Liver (tissue), 9 donors: ENCODE measurements around the gene MDM4. TPM values are rescaled to one million over a fixed set of nuclear protein-coding genes. Genes with fewer than 3 reads are reported as not detected.

Experiments
- DNase-seq: peaks from one replicate; pipeline ENCODE4 v3.0.0-alpha.2; 2017; ENCODE audit warnings: low spot score
- H3K27ac ChIP-seq, 2 donors: one replicate each; pipeline ENCODE4 v1.7.0; 2013; ENCODE audit warnings: inconsistent platforms in 2 of 2, low read length in 2 of 2, control low read depth in 1 of 2, low read depth in 1 of 2, mild to moderate bottlenecking in 1 of 2
- H3K27me3 ChIP-seq, 4 donors: one replicate each; pipeline versions ENCODE4 v1.6.1 to v1.7.0; 2013; ENCODE audit warnings: low read length in 3 of 4, inconsistent platforms in 1 of 4, mild to moderate bottlenecking in 1 of 4, moderate library complexity in 1 of 4; ENCODE audit not compliant: control insufficient read depth in 4 of 4, insufficient read depth in 4 of 4
- H3K36me3 ChIP-seq, 4 donors: one replicate each; pipeline versions ENCODE4 v1.6.1 to v1.7.0; 2013; ENCODE audit warnings: low read length in 3 of 4, mild to moderate bottlenecking in 3 of 4, low read depth in 1 of 4, moderate library complexity in 1 of 4; ENCODE audit not compliant: control insufficient read depth in 4 of 4, insufficient read depth in 3 of 4
- H3K4me1 ChIP-seq, 4 donors: one replicate each; pipeline versions ENCODE4 v1.6.1 to v1.7.0; 2013; ENCODE audit warnings: low read length in 3 of 4, mild to moderate bottlenecking in 3 of 4, moderate library complexity in 1 of 4; ENCODE audit not compliant: control insufficient read depth in 4 of 4, insufficient read depth in 4 of 4
- H3K4me3 ChIP-seq, 3 donors: one replicate each; pipeline versions ENCODE4 v1.6.1 to v1.7.0; 2013; ENCODE audit warnings: low read length in 3 of 3, control low read depth in 1 of 3, low read depth in 1 of 3, mild to moderate bottlenecking in 1 of 3
- H3K9ac ChIP-seq, 2 donors: one replicate each; pipeline ENCODE4 v1.7.0; 2013; ENCODE audit warnings: low read length in 2 of 2, mild to moderate bottlenecking in 2 of 2, moderate library complexity in 2 of 2, control low read depth in 1 of 2, low read depth in 1 of 2
- H3K9me3 ChIP-seq, 4 donors: one replicate each; pipeline versions ENCODE4 v1.6.1 to v1.7.0; 2013; ENCODE audit warnings: low read length in 3 of 4; ENCODE audit not compliant: control insufficient read depth in 4 of 4
- ATF3 ChIP-seq: IDR thresholded peaks from 2 replicates; pipeline ENCODE4 v1.6.1; 2016; ENCODE audit warnings: antibody characterized with exemption
- CTCF ChIP-seq: fragments of 150-350 bp; IDR thresholded peaks from 2 replicates; pipeline ENCODE4 v1.5.1; 2017; ENCODE audit warnings: improper control_type of control experiment, low read depth, low read length; ENCODE audit not compliant: missing input control
- EGR1 ChIP-seq, 2 donors: IDR thresholded peaks; 2 replicates each; pipeline ENCODE4 v1.6.1; 2016 to 2018; ENCODE audit warnings: antibody characterized with exemption in 2 of 2, low read depth in 2 of 2
- FOXA1 ChIP-seq: IDR thresholded peaks from 2 replicates; pipeline ENCODE4 v1.6.1; 2016; ENCODE audit warnings: antibody characterized with exemption
- FOXA2 ChIP-seq: IDR thresholded peaks from 2 replicates; pipeline ENCODE4 v1.6.1; 2016; ENCODE audit warnings: antibody characterized with exemption
- GABPA ChIP-seq, 2 donors: IDR thresholded peaks in 1 of 2; conservative IDR thresholded peaks in 1 of 2; 2 replicates each; pipeline ENCODE4 v1.6.1; 2016; ENCODE audit warnings: antibody characterized with exemption in 2 of 2, mild to moderate bottlenecking in 1 of 2, moderate library complexity in 1 of 2
- HNF4A ChIP-seq, 2 donors: conservative IDR thresholded peaks; 2 replicates each; pipeline ENCODE4 v1.6.1; 2016; ENCODE audit warnings: antibody characterized with exemption in 2 of 2, mild to moderate bottlenecking in 2 of 2
- HNF4G ChIP-seq: IDR thresholded peaks from 2 replicates; pipeline ENCODE4 v1.6.1; 2016; ENCODE audit warnings: antibody characterized with exemption
- JUND ChIP-seq, 2 donors: IDR thresholded peaks; 2 replicates each; pipeline ENCODE4 v1.6.1; 2016; ENCODE audit warnings: antibody characterized with exemption in 2 of 2
- MAX ChIP-seq: IDR thresholded peaks from 2 replicates; pipeline ENCODE4 v1.6.1; 2016; ENCODE audit warnings: antibody characterized with exemption
- NR2F2 ChIP-seq: IDR thresholded peaks from 2 replicates; pipeline ENCODE4 v1.6.1; 2016; ENCODE audit warnings: antibody characterized with exemption
- RAD21 ChIP-seq, 2 donors: IDR thresholded peaks; 2 replicates each; pipeline ENCODE4 v1.6.1; 2016; ENCODE audit warnings: antibody characterized with exemption in 2 of 2, mild to moderate bottlenecking in 2 of 2
- RXRA ChIP-seq, 2 donors: IDR thresholded peaks; 2 replicates each; pipeline ENCODE4 v1.6.1; 2017 to 2018; ENCODE audit warnings: antibody characterized with exemption in 2 of 2, mild to moderate bottlenecking in 1 of 2
- SP1 ChIP-seq: IDR thresholded peaks from 2 replicates; pipeline ENCODE4 v1.6.1; 2018; ENCODE audit warnings: antibody characterized with exemption, mild to moderate bottlenecking
- TAF1 ChIP-seq: conservative IDR thresholded peaks from 2 replicates; pipeline ENCODE4 v1.6.1; 2016; ENCODE audit warnings: antibody characterized with exemption, mild to moderate bottlenecking
- YY1 ChIP-seq: IDR thresholded peaks from 2 replicates; pipeline ENCODE4 v1.6.1; 2016; ENCODE audit warnings: antibody characterized with exemption, mild to moderate bottlenecking
- ZBTB33 ChIP-seq: IDR thresholded peaks from 2 replicates; pipeline ENCODE4 v1.6.1; 2016; ENCODE audit warnings: antibody characterized with exemption
- WGBS: extraction: QIAGEN DNeasy Blood & Tissue Kit; methylation state at CpG from one replicate; pipeline ENCODE4 v1.1.7; 2013; 5-methylcytosine and 5-hydroxymethylcytosine counted together
- polyA plus RNA-seq, 2 donors: library from polyadenylated mRNA; stranded (reverse) in 1 of 2; unstranded in 1 of 2; fragments of 200-250 nt in 1 of 2; fragments of >200 nt in 1 of 2; fragmentation: Nextera tagmentation in 1 of 2; extraction: Ambion mirVana in 1 of 2; gene quantifications; one replicate each; pipeline versions ENCODE4 v1.2.1 to v1.2.3, GENCODE V29; 2013 to 2015
- total RNA-seq, 2 donors: library from RNA; depleted of rRNA; stranded (reverse); fragments of >200 nt; gene quantifications; one replicate each; pipeline ENCODE4 v1.2.3, GENCODE V29; 2014
- TF ChIP-seq, protein P1 (sequence below): IDR thresholded peaks from 2 replicates; pipeline ENCODE4 v1.6.1; 2016; ENCODE audit warnings: antibody characterized with exemption, mild to moderate bottlenecking
- donor health status: healthy.
- donor health status: healthy.
- donor health status: healthy.
- donor health status: healthy.
- donor health status: healthy.

The MDM4 gene
- total and polyA plus RNA-seq, 4 donors, result 1.4 to 56.5 (median 21.6) TPM

DNA sequence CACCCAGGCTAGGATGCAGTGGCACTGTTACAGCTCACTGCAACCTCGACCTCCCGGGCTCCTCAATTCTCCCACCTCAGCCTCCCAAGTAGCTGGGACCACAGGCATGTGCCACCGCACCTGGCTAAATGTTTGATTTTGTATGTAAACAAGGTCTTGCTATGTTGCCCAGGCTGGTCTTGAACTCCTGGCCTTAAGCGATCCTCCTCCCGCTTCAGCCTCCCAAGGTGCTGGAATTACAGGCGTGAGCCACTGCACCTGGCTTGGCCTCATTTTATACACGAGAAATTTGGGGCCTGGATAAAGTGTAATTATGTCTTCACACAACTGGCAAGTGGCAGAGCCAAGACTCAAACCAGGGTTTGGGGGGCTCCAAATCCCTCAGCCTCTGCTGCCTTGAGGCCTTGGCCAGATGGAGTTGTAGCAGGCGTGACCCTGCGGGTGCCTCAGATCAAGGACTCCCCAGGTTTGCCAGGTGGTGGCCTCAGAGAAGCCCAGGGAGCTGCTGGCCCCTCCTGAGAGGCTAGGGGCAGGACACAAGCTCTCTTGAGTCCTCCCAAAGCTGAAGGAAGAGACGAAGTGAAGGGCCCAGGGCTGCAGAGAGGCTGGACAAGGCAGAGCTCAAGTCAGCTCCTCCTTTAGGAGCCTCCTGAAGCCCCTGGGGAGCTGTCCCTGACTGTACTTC, 61.7 kb downstream of the MDM4 start:
- no peak for TF ChIP-seq MAX
- TF ChIP-seq RAD21 (IDR thresholded peaks at IDR 0.05), result no peak
- no peak for TF ChIP-seq EGR1 (IDR thresholded peaks at IDR 0.05; ENCODE audit: low read depth in 2 of 2)
- TF ChIP-seq JUND (IDR thresholded peaks at IDR 0.05), result no peak
- no peak for TF ChIP-seq RXRA (IDR thresholded peaks at IDR 0.05)
- TF ChIP-seq FOXA2, result no peak
- TF ChIP-seq SP1, result no peak
- no peak for TF ChIP-seq HNF4G
- 96% methylated on average over 10 of the region's 10 CpGs for WGBS
- H3K27ac ChIP-seq, result no peak overlapping the region

DNA sequence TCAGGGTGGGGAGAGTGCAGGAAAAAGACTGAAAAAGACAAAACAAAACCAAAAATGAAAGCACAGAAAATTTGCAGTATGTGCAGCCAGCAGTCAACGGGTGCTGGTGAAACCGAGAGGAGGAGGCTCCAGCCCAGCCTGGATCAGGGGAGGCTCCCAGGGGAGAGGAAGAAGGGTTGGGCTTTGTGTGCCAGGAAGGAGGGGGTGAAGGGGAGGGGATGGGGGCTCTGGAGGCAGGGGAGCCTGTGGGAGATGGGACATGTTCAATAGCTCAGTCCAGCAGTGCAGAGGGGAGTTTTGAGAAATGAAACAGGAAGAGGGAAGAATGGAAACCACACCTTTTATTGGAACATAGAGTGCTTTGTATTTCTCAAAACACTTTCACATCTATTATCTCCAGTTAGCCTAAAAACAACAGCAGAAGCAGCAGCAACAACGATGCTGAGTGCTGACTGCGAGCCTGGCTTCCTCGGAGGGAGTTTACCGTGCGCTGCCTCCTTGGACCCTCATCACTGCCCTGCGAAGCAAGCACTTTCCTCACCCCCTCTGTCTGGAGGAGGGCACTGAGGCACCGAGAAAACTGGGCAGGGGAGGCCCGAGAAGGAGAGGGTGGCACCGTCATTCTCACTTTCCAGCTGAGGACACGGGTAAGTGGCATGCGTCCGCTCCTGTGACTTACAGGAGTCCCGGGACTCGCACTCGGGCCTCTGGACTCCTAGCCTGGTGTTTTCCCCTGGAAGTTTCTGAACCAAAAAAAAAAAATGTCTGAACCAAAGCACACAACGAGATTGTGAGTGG, 62.9 kb downstream of the MDM4 start:
- Histone ChIP-seq H3K27ac (no peak overlapping the region), H3K36me3 (no peaks in the 10 kb centered on the region), H3K9ac (no peak overlapping the region), H3K27me3 (no peaks in the 10 kb centered on the region), H3K4me1 (no peaks in the 10 kb centered on the region), H3K4me3 (no peak overlapping the region), H3K9me3 (no peaks in the 10 kb centered on the region)
- DNase-seq, result no peak
- TF ChIP-seq, protein P1, sequence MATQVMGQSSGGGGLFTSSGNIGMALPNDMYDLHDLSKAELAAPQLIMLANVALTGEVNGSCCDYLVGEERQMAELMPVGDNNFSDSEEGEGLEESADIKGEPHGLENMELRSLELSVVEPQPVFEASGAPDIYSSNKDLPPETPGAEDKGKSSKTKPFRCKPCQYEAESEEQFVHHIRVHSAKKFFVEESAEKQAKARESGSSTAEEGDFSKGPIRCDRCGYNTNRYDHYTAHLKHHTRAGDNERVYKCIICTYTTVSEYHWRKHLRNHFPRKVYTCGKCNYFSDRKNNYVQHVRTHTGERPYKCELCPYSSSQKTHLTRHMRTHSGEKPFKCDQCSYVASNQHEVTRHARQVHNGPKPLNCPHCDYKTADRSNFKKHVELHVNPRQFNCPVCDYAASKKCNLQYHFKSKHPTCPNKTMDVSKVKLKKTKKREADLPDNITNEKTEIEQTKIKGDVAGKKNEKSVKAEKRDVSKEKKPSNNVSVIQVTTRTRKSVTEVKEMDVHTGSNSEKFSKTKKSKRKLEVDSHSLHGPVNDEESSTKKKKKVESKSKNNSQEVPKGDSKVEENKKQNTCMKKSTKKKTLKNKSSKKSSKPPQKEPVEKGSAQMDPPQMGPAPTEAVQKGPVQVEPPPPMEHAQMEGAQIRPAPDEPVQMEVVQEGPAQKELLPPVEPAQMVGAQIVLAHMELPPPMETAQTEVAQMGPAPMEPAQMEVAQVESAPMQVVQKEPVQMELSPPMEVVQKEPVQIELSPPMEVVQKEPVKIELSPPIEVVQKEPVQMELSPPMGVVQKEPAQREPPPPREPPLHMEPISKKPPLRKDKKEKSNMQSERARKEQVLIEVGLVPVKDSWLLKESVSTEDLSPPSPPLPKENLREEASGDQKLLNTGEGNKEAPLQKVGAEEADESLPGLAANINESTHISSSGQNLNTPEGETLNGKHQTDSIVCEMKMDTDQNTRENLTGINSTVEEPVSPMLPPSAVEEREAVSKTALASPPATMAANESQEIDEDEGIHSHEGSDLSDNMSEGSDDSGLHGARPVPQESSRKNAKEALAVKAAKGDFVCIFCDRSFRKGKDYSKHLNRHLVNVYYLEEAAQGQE, result no peak
- no peak for TF ChIP-seq RXRA (IDR thresholded peaks at IDR 0.05)
- no peak for TF ChIP-seq FOXA2
- no peak for TF ChIP-seq FOXA1
- TF ChIP-seq TAF1, result no peak
- no peak for TF ChIP-seq CTCF
- no peak for TF ChIP-seq RAD21 (IDR thresholded peaks at IDR 0.05)
- TF ChIP-seq GABPA (IDR thresholded peaks at IDR 0.05 in 1 of 2, conservative IDR thresholded peaks at IDR 0.05 in 1 of 2), result no peak
- TF ChIP-seq EGR1 (IDR thresholded peaks at IDR 0.05; ENCODE audit: low read depth in 2 of 2), result no peak
- TF ChIP-seq ATF3, result no peak
- no peak for TF ChIP-seq HNF4A (conservative IDR thresholded peaks at IDR 0.05)
- no peak for TF ChIP-seq JUND (IDR thresholded peaks at IDR 0.05)
- no peak for TF ChIP-seq HNF4G
- TF ChIP-seq SP1, result no peak
- no peak for TF ChIP-seq ZBTB33
- no peak for TF ChIP-seq MAX
- no peak for TF ChIP-seq NR2F2
- no peak for TF ChIP-seq YY1
- 72% methylated on average over 18 of the region's 18 CpGs for WGBS

More for the DNA sequence above, 61.7 kb downstream of the MDM4 start:
- DNase-seq, result no peak
- Histone ChIP-seq H3K4me1 (no peaks in the 10 kb centered on the region), H3K4me3 (no peak overlapping the region), H3K9me3 (no peaks in the 10 kb centered on the region), H3K36me3 (peaks cover 0 to 4% (median 0%) of the 10 kb centered on the region in 4 donors), H3K27me3 (no peaks in the 10 kb centered on the region), H3K9ac (no peak overlapping the region)
